GM18502 (cell line): ENCODE measurements around the gene NFE2L1.
"Not testable (repeated sequence)": the region's sequence is repeated elsewhere in the genome, so short reads cannot be mapped to it uniquely, and the experiment has no call there.

Experiments used
- ATAC-seq: cut with Tn5 transposase; IDR thresholded peaks from one replicate; pipeline ENCODE4 v1.9.1; 2021; ENCODE audit warnings: mild to moderate bottlenecking; ENCODE audit not compliant: unreplicated experiment, poor library complexity

NFE2L1 gene

GRCh38 chr17:48066656-48067055 is 18.5 kb downstream of the NFE2L1 start:
- ATAC-seq = no peak

DNA sequence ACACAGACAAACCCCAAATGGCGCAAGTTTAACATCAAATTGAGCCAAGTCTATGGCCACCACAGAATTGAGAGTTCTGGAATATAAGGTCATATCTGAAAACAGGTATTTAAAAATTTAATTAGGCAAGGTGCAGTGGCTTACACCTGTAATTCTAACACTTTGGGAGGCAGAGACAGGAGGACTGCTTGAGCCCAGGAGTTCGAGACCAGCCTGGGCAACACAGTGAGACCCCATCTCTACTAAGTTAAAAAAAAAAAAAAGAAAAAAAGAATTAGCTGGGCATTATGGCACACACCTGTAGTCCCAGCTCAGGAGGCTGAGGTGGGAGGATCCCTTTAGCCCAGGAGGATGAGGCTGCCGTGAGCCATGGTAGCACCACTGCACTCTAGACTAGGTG is 19.1 kb downstream of the NFE2L1 start:
- no peak for ATAC-seq

GRCh38 chr17:48067808-48068207 is 19.6 kb downstream of the NFE2L1 start:
- ATAC-seq = not testable (repeated sequence)

- ATAC-seq = no peak
These were observed 20.4 kb downstream of the NFE2L1 start for GRCh38 chr17:48068491-48068961.

- no peak for ATAC-seq
These were observed 22.0 kb downstream of the NFE2L1 start for GRCh38 chr17:48070195-48070594.

DNA sequence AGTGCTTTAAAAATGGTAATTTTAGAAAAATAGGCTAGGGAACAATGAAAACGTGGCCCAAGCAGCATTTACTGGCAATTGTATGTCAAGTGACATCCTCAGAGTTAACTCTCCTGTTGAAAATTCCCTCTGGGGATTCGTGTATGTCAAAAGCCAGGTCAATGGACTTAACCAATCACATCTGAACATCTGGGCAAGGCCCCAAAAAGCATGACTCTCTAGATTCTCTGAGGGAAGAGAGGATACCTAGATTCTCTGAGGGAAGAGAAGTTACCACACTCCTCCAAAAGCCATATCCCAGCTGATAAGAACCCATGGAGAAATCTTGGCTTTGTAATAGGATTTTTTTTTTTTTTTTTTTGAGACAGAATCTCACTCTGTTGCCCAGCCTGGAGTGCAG is 23.5 kb downstream of the NFE2L1 start:
- no peak for ATAC-seq

DNA sequence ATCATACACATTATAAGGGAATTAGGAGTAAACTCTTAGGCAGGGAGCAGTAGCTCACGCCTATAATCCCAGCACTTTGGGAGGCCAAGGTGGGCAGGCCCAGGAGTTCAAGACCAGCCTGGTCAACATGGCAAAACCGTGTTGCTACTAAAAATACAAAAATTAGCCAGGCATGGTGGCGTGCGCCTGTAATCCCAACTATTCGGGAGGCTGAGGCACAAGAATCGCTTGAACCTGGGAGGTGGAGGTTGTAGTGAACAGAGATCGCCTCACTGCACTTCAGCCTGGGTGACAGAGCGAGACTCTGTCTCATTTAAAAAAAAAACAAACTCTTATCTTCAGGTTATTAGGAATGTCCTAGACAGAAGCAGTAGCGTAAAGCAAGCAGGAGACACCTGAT is 24.7 kb downstream of the NFE2L1 start:
- not testable (repeated sequence) for ATAC-seq

GRCh38 chr17:48073566-48074094 is 25.5 kb downstream of the NFE2L1 start:
- ATAC-seq = not testable (repeated sequence)

GRCh38 chr17:48074322-48075081 is 26.3 kb downstream of the NFE2L1 start:
- ATAC-seq = no peak

- not testable (repeated sequence) for ATAC-seq
These were observed 29.0 kb downstream of the NFE2L1 start for GRCh38 chr17:48077152-48077551.

DNA sequence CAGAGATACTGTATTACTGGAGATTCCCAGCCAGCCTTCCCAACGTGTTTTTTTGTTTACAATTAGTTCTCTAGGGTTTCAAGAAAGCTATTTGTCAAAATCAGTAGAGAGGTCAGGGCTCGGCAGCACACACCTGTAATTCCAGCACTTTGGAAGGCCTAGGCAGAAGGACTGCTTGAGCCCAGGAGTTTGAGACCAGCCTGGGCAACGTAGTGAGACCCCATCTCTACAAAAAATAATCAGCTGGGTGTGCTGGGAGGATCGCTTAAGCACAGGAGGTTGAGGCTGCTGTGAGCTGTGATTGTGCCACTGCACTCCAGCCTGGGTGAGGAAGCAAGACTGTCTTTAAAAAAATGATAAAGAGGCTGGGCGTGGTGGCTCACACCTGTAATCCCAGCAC is 33.7 kb downstream of the NFE2L1 start:
- no peak for ATAC-seq

DNA sequence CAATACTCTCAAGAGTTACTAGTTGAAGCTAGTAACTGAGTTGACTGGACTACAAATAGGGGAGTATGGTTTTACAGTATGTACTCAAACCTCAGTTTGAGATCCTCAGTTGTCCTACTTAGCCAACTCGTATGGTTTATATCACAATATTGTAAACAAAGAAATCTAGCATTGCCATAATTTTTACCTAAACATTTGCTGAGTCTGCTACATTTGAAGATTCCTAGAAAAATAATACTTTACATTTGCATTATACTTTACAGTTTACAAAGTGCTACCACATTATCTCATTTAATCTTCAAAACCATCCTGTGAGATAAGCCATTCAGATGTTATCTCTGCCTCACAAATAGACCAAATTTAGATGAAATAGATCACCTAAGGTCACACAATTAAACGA is 36.8 kb downstream of the NFE2L1 start:
- no peak for ATAC-seq

DNA sequence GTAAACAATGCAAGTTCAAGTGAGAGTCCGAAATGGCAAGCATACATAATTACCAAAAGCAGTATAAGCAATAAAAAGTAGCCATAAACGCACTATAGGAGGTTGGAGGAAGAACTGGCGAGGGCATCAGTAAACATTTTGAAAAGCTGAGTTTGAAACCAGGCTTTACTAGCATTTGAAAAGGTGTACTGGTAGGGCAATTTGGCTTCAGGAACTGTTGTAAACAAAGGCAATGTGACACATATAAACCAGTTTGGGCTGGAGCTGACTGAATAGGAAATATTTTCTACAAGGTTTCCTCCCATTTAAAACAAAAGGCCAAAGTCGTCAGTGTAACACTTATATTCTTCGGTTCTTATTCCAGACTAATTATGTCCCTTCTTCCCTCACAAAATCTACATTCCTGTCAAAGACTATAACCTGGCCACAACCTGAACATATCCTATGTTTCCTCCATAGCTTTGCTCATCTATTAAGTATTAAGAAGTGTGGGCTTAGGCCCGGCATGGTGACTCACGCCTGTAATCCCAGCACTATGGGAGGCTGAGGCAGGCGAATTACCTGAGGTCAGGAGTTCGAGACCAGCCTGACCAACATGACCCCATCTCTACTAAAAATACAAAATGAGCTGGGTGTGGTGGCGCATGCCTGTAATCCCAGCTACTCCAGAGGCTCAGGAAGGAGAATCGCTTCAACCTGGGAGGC is 45.3 kb downstream of the NFE2L1 start:
- no peak for ATAC-seq

GRCh38 chr17:48095611-48096010 is 47.5 kb downstream of the NFE2L1 start:
- no peak for ATAC-seq

GRCh38 chr17:48100160-48100559 is 52.0 kb downstream of the NFE2L1 start:
- no peak for ATAC-seq

DNA sequence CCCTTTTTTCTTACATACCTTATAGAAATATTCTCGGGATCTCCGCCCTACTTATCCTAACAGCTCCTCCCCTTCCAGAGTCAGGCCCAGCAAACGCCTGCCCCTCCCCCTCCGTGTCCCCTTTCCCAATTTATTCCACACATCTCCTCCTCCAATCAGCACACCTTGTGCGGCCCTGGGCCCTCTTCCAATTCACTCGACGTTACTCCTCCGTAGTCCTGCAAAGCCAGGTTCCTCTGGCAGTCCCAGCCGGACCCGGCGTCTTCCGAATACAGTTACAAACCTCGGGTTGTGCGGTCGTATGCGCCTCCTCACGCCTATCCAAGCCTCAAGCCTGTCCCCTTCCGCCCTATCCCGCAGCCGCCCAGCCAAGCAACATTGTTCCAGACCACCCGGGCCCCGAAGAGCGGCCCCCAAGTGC is 52.4 kb downstream of the NFE2L1 start:
- peak; percentile 8 for ATAC-seq

- ATAC-seq = peak; percentile 87
These were observed 53.0 kb downstream of the NFE2L1 start, which contains the start of gene CBX1 for GRCh38 chr17:48101012-48101720. TSS of gene CBX1 (minus strand) at chr17:48101478. CDS start at chr17:48077004, 24,474 bp downstream.

- no peak for ATAC-seq
These were observed 54.0 kb downstream of the NFE2L1 start for GRCh38 chr17:48102043-48102750.

DNA sequence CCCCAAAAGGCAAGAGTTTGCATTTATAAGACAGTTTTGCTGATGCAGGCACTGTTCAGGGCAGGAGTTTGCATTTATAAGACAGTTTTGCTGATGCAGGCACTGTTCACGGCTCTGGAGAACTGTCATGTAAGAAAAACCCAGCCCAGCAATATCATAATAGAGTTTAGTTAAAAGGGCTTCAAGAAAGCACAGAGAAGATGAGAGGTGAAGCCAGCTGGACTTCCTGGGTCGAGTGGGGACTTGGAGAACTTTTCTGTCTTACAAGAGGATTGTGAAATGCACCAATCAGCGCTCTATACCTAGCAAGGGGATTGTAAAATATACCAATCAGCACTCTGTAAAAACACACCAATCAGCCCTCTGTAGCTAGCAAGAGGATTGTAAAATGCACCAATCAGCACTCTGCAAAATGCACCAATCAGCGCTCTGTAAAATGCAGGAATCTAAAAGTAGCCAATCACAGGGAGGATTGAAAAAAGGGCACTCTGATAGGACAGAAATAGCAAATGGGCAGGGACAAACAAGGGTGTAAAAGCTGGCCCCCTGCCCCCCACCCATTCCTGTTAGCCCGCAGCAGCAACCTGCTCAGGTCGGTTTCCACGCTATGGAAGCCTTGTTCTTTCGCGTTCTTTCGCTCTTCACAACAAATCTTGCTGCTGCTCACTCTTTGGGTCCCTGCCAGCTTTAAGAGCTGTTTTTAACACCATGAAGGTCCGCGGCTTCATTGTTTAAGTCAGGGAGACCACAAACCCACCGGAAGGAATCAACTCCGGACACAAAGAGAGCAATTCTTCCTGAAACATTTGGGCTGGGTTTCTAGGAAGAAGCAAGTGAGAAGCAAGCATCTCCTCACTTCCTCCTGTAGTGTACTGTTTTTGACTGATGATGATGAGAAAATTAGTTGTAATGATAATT is 54.9 kb downstream of the NFE2L1 start:
- ATAC-seq = no peak
